T-cell (primary cell): ENCODE data around the gene ACVR1B. TPM values are rescaled to one million over a fixed set of nuclear protein-coding genes. Genes with fewer than 3 reads are reported as not detected.

Experiments used
- ATAC-seq, 4 experiments: fragments of 200-7000 bp in 3 of 4; fragments of 150-1000 bp in 1 of 4; cut with Tn5 transposase; replicated peaks in 1 of 4; 1 replicate in 3 of 4; 2 replicates in 1 of 4; pipeline ENCODE4 v1.10.0; 2021; ENCODE audit warnings: moderate library complexity in 3 of 4, mild to moderate bottlenecking in 2 of 4, moderate number of reproducible peaks in 1 of 4
- CTCF ChIA-PET, 2 donors: fragments of 300-600 bp; sonication (Branson Sonifier 250); formaldehyde crosslinking; loops; one replicate each; lab custom pipeline; 2022; ENCODE audit warnings: antibody characterized with exemption in 2 of 2; lab: Charles Lee
- POLR2A ChIA-PET, 2 donors: fragments of 300-600 bp; sonication (Branson Sonifier 250); formaldehyde crosslinking; loops; one replicate each; lab custom pipeline; 2022; ENCODE audit warnings: antibody characterized with exemption in 2 of 2; lab: Charles Lee
- DNase-seq, 35 experiments: peaks; one replicate each; pipeline versions ENCODE4 v3.0.0 to v3.0.0-alpha.2; 2013 to 2023
- H3K27ac ChIP-seq: one replicate; pipeline ENCODE4 v1.5.1; 2013; ENCODE audit warnings: low read length
- H3K27me3 ChIP-seq, 2 experiments: replicated peaks in 1 of 2; 1 replicate in 1 of 2; 2 replicates in 1 of 2; pipeline versions ENCODE4 v1.6.1 to v1.7.0; 2013; ENCODE audit warnings: low read length in 1 of 2, mixed read lengths in 1 of 2; ENCODE audit not compliant: control insufficient read depth in 2 of 2, insufficient read depth in 2 of 2; ENCODE audit errors: extremely low read depth in 1 of 2
- H3K36me3 ChIP-seq, 2 donors: 1 replicate in 1 of 2; 2 replicates in 1 of 2; pipeline versions ENCODE4 v1.6.1 to v1.7.0; 2013; ENCODE audit warnings: low read length in 1 of 2; ENCODE audit not compliant: control insufficient read depth in 2 of 2, insufficient read depth in 1 of 2; ENCODE audit errors: extremely low read depth in 1 of 2
- H3K4me1 ChIP-seq, 2 experiments: 1 replicate in 1 of 2; 2 replicates in 1 of 2; pipeline versions ENCODE4 v1.6.1 to v1.7.0; 2013; ENCODE audit warnings: low read length in 2 of 2, mixed read lengths in 1 of 2; ENCODE audit not compliant: insufficient read depth in 2 of 2, control insufficient read depth in 1 of 2; ENCODE audit errors: extremely low read depth in 1 of 2
- H3K4me3 ChIP-seq, 2 donors: 1 replicate in 1 of 2; 2 replicates in 1 of 2; pipeline versions ENCODE4 v1.5.1 to v1.7.0; 2013; ENCODE audit warnings: mild to moderate bottlenecking in 2 of 2, low read length in 1 of 2, moderate library complexity in 1 of 2; ENCODE audit not compliant: control insufficient read depth in 1 of 2; ENCODE audit errors: extremely low read depth in 1 of 2
- H3K9me3 ChIP-seq: 2 replicates; pipeline ENCODE4 v1.7.0; 2013
- H3K27ac Mint-ChIP-seq, 2 donors: one replicate each; pipeline ENCODE4 v1.8.0; 2020 to 2021; ENCODE audit warnings: mild to moderate bottlenecking in 2 of 2, mixed read lengths in 2 of 2
- H3K27me3 Mint-ChIP-seq, 2 donors: one replicate each; pipeline ENCODE4 v1.8.0; 2021 to 2022; ENCODE audit warnings: mixed read lengths in 2 of 2
- H3K36me3 Mint-ChIP-seq: one replicate; pipeline ENCODE4 v1.8.0; 2021; ENCODE audit warnings: mixed read lengths
- H3K4me1 Mint-ChIP-seq, 3 donors: one replicate each; pipeline ENCODE4 v1.8.0; 2020 to 2022; ENCODE audit warnings: mixed read lengths in 3 of 3, mild to moderate bottlenecking in 1 of 3
- H3K4me3 Mint-ChIP-seq, 3 donors: one replicate each; pipeline ENCODE4 v1.8.0; 2020 to 2022; ENCODE audit warnings: mild to moderate bottlenecking in 3 of 3, mixed read lengths in 3 of 3, moderate library complexity in 3 of 3
- H3K9me3 Mint-ChIP-seq, 3 donors: one replicate each; pipeline ENCODE4 v1.8.0; 2020 to 2022; ENCODE audit warnings: mixed read lengths in 3 of 3
- WGBS: methylation state at CpG from one replicate; pipeline ENCODE4 v1.1.5; 2013; ENCODE audit warnings: missing lambda C conversion rate; ENCODE audit not compliant: insufficient coverage; 5-methylcytosine and 5-hydroxymethylcytosine counted together
- total RNA-seq, 35 experiments: library from RNA in 6 of 35; stranded (reverse) in 6 of 35; fragments of 120-200 nt in 1 of 35; gene quantifications; one replicate each; pipeline versions ENCODE4 v1.2.1 to v1.2.4 and lab custom pipeline; 2013 to 2026

Gene ACVR1B
- total RNA-seq, 5 donors from 2014 or later (not counting 1 experiment from before 2014, with no cell fraction given): 9.0 to 12.6 (median 11.8) TPM

DNA sequence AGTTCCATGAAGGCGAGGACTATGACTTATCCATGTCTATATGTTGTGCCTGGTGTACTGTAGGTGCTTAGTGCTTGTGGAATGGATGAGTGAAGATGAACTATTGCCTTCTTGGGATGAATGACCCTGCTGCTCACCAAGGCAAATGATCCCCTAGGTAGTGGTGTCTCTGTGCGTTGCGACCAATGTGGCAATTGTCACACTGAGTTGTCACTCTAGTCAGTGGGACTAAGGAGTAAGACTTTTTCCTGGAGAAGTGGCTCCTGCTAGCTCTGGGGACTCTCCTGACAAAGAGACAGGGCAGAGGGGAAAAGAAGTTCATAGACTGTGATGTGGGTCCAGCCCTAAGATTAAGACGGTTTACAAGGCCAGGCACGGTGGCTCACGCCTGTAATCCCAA is 3.4 kb upstream of the ACVR1B start:
- WGBS: 92% methylated on average over 6 of the region's 6 CpGs
- Mint-ChIP-seq H3K9me3 (peaks cover 5 to 15% (median 11%) of the 10 kb centered on the region in 3 donors), H3K27me3 (peaks cover 3 to 7% of the 10 kb centered on the region in 2 donors), H3K4me3 (no peak overlapping the region), H3K27ac (no peak overlapping the region), H3K4me1 (peaks cover 11 to 15% (median 12%) of the 10 kb centered on the region in 3 donors), H3K36me3 (peaks cover 7% of the 10 kb centered on the region)
- Histone ChIP-seq H3K9me3 (no peaks in the 10 kb centered on the region), H3K4me3 (no peak overlapping the region), H3K27me3 (peaks cover 0 to 10% of the 10 kb centered on the region in 2 experiments), H3K4me1 (peaks cover 6 to 17% of the 10 kb centered on the region in 2 experiments), H3K27ac (no peak overlapping the region), H3K36me3 (no peaks in the 10 kb centered on the region)
- no peak for ATAC-seq
- no peak for DNase-seq
- POLR2A ChIA-PET: no interaction called here
- CTCF ChIA-PET: no interaction called here

GRCh38 chr12:51949342-51950030 is 2.0 kb upstream of the ACVR1B start:
- no peak for ATAC-seq
- CTCF ChIA-PET: interaction anchor here in 1 of 2 donors (0.8 to 1.1 kb wide), 3 partner anchors 23 to 76 kb away, joined by 3 read pairs; no protein-coding TSS in a partner anchor
- Histone ChIP-seq H3K27ac (no peak overlapping the region), H3K4me1 (peaks cover 15 to 19% of the 10 kb centered on the region in 2 experiments), H3K27me3 (peaks cover 0 to 7% of the 10 kb centered on the region in 2 experiments), H3K9me3 (no peaks in the 10 kb centered on the region), H3K4me3 (no peak overlapping the region), H3K36me3 (no peaks in the 10 kb centered on the region)
- H3K4me3 Mint-ChIP-seq: peak overlapping the region; percentile 47 to 52 (median 50)
- WGBS: 80% methylated on average over 5 of the region's 6 CpGs
- no peak overlapping the region for H3K27ac Mint-ChIP-seq
- DNase-seq: no peak
- H3K36me3 Mint-ChIP-seq: peaks cover 4% of the 10 kb centered on the region
- H3K27me3 Mint-ChIP-seq: peaks cover 0 to 7% of the 10 kb centered on the region in 2 donors
- POLR2A ChIA-PET: interaction anchor here (0.5 to 0.6 kb wide), 2 partner anchors 28 to 119 kb away, joined by 3 to 4 read pairs; no protein-coding TSS in a partner anchor
- H3K4me1 Mint-ChIP-seq: peaks cover 26 to 29% (median 26%) of the 10 kb centered on the region in 3 donors
- peaks cover 1 to 11% (median 8%) of the 10 kb centered on the region in 3 donors for H3K9me3 Mint-ChIP-seq

- Mint-ChIP-seq H3K4me1 (peaks cover 37 to 39% (median 39%) of the 10 kb centered on the region in 3 donors), H3K9me3 (no peaks in the 10 kb centered on the region), H3K27me3 (peaks cover 0 to 5% of the 10 kb centered on the region in 2 donors), H3K36me3 (no peaks in the 10 kb centered on the region), H3K27ac (peak overlapping the region; percentile 84 to 88), H3K4me3 (peak overlapping the region; percentile 91 to 97 (median 91))
- WGBS: 0% methylated on average over 5 of the region's 5 CpGs
- CTCF ChIA-PET: interaction anchor here in 1 of 2 donors (0.5 to 0.9 kb wide), 2 partner anchors 127 to 867 kb away, joined by 3 to 4 read pairs; partner anchors contain the start of gene CSRNP2
- no peaks in the 10 kb centered on the region for H3K9me3 ChIP-seq
- ATAC-seq: peak in 3 of 4 experiments; percentile 17 to 30 (median 30)
- POLR2A ChIA-PET: no interaction called here
- no peak for DNase-seq
- peak overlapping the region; percentile 63 to 75 for H3K4me3 ChIP-seq
- H3K4me1 ChIP-seq: peaks cover 19 to 22% of the 10 kb centered on the region in 2 experiments
- peak overlapping the region; percentile 27 for H3K27ac ChIP-seq
- no peaks in the 10 kb centered on the region for H3K36me3 ChIP-seq
- H3K27me3 ChIP-seq: peaks cover 0 to 7% of the 10 kb centered on the region in 2 experiments
Measured at GRCh38 chr12:51950682-51951198, 759 bp upstream of the ACVR1B start.

DNA sequence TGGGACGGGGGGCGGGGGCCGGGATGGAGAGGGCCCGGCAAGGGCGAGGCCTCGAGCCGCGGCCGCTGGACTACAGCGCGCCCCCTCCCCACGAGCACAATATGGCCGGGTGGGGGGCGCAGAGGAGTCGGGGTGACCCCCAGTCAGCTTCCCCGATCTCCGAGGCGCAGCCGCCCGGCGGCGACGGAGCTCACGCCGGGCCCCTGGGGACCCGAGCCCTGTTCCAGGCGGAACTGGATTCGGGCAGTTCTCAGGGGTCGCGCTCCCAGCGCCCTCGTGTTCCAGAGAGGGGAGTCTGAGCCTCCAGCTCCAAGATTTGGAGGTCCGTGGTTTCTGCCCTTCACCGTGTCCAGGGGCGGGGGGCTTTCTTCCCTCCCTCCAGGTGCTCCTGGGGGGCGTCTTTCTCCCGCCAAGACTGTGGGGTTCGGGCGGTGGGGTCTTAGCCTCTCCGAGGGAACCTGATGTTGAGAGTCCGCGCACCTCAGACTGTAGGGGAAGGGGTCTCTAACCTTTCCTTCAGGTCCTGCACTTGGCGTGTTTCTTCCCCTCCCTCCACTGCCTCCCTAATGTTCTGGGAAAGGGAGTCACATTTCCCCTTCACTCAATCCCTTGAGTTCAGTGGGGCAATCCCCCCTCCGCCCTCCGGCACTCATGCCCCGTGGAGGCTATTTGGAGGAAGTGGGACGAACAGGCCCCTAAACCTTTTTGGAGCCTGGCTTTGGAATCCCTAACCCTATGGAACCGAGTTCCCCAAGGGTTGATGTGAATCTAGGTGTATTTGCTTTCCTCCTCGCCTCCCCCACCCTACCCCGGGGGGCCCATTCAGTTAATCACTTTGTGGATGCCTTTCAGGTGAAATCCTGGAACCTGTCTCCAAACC is 584 bp downstream of the ACVR1B start:
- Mint-ChIP-seq H3K27me3 (peaks cover 0 to 5% of the 10 kb centered on the region in 2 donors), H3K4me1 (peaks cover 42 to 44% (median 42%) of the 10 kb centered on the region in 3 donors), H3K36me3 (no peaks in the 10 kb centered on the region), H3K27ac (peak overlapping the region; percentile 72 to 79), H3K4me3 (peak overlapping the region; percentile 75 to 91 (median 79)), H3K9me3 (no peaks in the 10 kb centered on the region)
- Histone ChIP-seq H3K4me3 (peak overlapping the region; percentile 76 to 83), H3K4me1 (peaks cover 19 to 24% of the 10 kb centered on the region in 2 experiments), H3K9me3 (no peaks in the 10 kb centered on the region), H3K27ac (peak overlapping the region; percentile 11), H3K36me3 (no peaks in the 10 kb centered on the region), H3K27me3 (peaks cover 0 to 7% of the 10 kb centered on the region in 2 experiments)
- CTCF ChIA-PET: no interaction called here
- POLR2A ChIA-PET: interaction anchor here in 1 of 2 donors (0.5 kb wide), 1 partner anchor 1667 kb away, joined by 8 read pairs; no protein-coding TSS in a partner anchor
- ATAC-seq: peak in 3 of 4 experiments; percentile 3 to 18 (median 7)
- DNase-seq: peak in 4 of 35 experiments; percentile 7 to 19 (median 8)
- WGBS: 2% methylated on average over 27 of the region's 50 CpGs

GRCh38 chr12:51953089-51953488 is 1.6 kb downstream of the ACVR1B start:
- 81% methylated on average over 3 of the region's 8 CpGs for WGBS
- peaks cover 42 to 51% (median 47%) of the 10 kb centered on the region in 3 donors for H3K4me1 Mint-ChIP-seq
- CTCF ChIA-PET: no interaction called here
- H3K36me3 Mint-ChIP-seq: no peaks in the 10 kb centered on the region
- peaks cover 0 to 2% of the 10 kb centered on the region in 2 donors for H3K27me3 Mint-ChIP-seq
- Histone ChIP-seq H3K27me3 (peaks cover 0 to 7% of the 10 kb centered on the region in 2 experiments), H3K4me3 (peak overlapping the region in 1 of 2 donors; percentile 25), H3K36me3 (no peaks in the 10 kb centered on the region), H3K4me1 (peaks cover 19 to 24% of the 10 kb centered on the region in 2 experiments), H3K27ac (no peak overlapping the region), H3K9me3 (no peaks in the 10 kb centered on the region)
- peak overlapping the region; percentile 45 to 48 for H3K27ac Mint-ChIP-seq
- POLR2A ChIA-PET: no interaction called here
- H3K4me3 Mint-ChIP-seq: peak overlapping the region; percentile 75 to 91 (median 79)
- no peaks in the 10 kb centered on the region for H3K9me3 Mint-ChIP-seq
- no peak for DNase-seq
- no peak for ATAC-seq
